GM13976 (cell line): ENCODE results near the gene POU6F2.

ENCODE experiments used
- DNase-seq: peaks from one replicate; pipeline ENCODE4 v3.0.0; 2012; ENCODE audit warnings: low spot score
- in situ Hi-C: fragments of 300-500 bp; cut with MboI; formaldehyde crosslinking; loops from one replicate; pipeline ENCODE4 v1.12.0; 2022; ENCODE audit warnings: low sequenced_read_pairs, mixed read lengths, inconsistent platforms; ENCODE audit not compliant: unreplicated experiment
- TF ChIP-seq, protein P1 (sequence below): IDR thresholded peaks from 2 replicates; pipeline ENCODE4 v1.5.1; 2012; ENCODE audit warnings: borderline replicate concordance, mild to moderate bottlenecking; ENCODE audit not compliant: insufficient read depth; ENCODE audit errors: extremely low read depth, missing control alignments, control extremely low read depth

POU6F2 gene

DNA sequence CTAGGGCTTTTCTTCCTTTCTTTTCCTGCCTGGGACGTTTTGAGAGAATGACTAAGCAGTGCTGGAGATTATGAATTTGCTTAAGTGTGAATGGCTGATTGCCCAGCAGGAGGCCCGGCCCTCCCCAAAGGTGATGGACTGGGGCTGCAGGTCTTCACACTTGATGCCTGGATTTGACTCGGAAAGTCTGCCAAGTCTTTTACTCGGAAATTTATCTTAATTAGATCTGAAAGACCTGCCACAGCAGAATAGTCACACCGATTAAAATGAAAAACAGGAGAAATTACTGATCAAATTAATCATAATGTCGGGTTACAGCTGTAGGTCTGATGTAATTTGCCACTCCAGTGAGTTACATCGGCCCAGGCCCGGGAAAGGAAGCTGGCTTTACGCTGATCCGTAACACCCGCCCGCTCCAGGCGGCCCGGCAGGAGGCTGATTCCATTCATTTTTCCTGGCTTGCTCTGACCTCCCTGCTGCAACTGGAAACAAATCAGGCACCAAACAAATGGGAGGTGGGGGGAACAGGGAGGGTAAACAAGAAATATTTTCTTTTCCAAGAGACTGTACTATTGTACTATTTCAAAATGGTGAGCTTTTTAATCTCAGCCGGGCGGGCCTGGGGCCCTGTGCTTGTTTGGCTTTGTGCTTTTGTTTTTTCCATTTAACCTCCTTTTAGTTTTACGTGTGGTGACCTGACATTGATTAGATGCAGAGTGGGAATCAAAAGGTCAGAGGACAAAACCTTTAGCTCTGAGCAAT, 376.1 kb downstream of the POU6F2 start:
- in situ Hi-C loops = no loop called here
- no peak for DNase-seq

DNA sequence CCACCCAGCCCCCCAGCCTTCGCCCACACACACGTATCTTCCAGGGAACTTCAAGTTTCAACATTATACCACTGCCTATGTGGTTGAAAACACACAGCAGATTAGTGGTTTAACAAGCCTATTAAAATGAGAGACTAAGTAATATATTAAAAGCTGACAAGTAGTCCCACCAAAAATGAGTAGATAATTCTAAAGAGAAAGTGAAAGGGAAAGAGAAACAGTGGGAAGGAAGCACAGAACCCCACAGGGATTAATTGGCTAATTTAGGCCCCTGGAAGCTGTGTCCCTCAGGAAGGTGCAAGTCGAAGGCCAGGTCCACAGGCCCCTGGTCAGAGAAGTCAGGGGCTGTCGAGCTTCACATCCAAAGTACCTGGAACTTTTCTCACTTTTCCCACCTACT, 378.0 kb downstream of the POU6F2 start:
- TF ChIP-seq, protein P1, sequence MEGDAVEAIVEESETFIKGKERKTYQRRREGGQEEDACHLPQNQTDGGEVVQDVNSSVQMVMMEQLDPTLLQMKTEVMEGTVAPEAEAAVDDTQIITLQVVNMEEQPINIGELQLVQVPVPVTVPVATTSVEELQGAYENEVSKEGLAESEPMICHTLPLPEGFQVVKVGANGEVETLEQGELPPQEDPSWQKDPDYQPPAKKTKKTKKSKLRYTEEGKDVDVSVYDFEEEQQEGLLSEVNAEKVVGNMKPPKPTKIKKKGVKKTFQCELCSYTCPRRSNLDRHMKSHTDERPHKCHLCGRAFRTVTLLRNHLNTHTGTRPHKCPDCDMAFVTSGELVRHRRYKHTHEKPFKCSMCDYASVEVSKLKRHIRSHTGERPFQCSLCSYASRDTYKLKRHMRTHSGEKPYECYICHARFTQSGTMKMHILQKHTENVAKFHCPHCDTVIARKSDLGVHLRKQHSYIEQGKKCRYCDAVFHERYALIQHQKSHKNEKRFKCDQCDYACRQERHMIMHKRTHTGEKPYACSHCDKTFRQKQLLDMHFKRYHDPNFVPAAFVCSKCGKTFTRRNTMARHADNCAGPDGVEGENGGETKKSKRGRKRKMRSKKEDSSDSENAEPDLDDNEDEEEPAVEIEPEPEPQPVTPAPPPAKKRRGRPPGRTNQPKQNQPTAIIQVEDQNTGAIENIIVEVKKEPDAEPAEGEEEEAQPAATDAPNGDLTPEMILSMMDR = no peak
- in situ Hi-C loops = no loop called here
- no peak for DNase-seq

More for the DNA sequence above, 376.1 kb downstream of the POU6F2 start:
- TF ChIP-seq, protein P1 = no peak

DNA sequence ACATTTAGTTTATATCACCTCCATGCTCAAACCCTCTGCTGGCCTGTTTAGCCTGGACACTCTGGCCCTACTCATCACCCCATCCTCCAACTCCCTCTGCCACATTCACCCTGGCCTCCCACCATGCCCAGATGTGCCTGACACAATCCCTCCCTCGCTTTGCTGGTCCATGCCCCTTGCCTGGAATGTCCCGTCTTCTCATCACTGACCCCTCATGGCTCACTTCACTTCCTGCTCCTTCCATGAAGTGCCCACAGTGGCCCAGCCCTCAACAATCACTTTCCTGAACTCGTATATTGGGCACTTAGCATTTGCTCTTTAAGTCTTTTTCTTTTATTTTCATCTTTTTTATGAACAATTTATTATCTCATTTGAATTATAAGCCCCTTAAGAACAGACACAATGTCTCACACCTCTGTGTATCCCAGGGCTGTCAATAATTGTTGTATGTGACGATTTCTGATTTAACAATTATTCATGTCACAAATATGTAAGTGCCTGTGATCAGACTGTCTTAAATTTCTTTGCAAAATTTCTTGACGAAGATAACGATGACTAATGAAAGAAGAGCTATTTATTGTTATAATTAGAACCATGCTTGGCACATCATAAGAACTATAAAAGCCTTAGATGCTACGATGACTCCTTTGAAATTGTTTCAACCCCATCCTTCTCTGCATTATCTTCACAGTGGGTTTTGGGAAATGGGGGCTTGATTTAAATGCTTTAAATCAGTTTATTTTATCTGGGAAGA, 378.6 kb downstream of the POU6F2 start:
- no peak for DNase-seq
- in situ Hi-C loops = no loop called here
- TF ChIP-seq, protein P1 = no peak

DNA sequence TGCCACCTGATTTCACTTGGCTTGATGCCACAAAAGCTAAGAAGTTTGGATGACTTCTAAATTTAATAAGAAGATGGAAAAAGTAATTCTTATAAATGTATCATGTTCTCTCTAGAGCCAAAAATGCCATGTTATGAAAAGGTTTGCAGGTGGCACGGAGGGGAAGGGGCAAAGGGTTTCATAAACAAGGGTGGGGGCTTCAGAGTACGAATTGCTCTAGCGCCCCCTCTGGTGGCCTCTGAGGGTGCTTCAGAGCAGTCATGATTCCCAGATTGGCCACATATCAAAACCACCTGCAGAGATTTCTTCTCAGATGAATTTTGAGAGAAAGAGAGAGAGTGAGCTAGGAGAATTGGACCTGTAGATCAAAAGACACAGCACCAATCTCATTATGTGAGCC, 379.9 kb downstream of the POU6F2 start:
- TF ChIP-seq, protein P1 = peak; percentile 11
- DNase-seq = no peak
- in situ Hi-C loops = no loop called here

DNA sequence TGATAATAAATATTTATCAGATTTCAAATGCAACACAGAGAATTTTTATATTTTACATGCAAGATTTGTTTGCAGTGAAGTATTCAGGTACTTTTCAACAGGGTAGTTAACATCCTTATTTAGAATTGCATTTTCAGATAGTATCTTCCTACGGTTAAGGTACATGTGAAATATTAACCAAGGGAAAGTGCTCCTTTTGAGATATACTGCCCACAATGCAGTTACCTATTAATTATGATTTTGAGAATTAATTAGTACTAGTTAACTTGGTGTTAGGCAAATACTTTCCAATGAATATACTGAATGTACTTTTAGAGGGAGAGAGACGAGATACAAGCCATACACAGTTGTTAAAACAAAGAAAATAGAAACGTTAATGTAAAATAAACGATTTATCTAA, 382.3 kb downstream of the POU6F2 start:
- TF ChIP-seq, protein P1 = no peak
- DNase-seq = no peak
- in situ Hi-C loops = no loop called here

DNA sequence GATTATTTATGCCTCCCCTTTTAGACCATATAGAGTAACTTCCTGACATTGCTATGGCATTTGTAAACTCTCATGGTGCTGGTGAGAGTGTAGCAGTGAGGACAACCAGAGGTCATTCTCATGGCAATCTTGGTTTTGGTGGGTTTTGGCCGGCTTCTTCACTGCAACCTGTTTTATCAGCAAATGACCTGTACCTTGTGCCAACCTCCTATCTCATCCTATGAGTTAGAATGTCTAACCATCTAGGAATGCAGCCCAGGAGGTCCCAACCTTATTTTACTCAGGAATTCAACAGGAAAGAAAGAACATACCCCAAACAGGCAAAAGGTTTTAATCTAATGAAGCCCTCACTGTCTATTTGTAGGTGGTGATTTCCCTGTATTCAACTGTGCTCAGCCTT, 383.1 kb downstream of the POU6F2 start:
- DNase-seq = no peak
- TF ChIP-seq, protein P1 = no peak
- in situ Hi-C loops = no loop called here
